NCI-H1694 (cell line): ENCODE data around the gene MINK1.
"Not testable (repeated sequence)": the region's sequence is repeated elsewhere in the genome, so short reads cannot be mapped to it uniquely, and the experiment has no call there.

Experiments
- DNase-seq: peaks from one replicate; lab custom pipeline; 2025; lab: John Stamatoyannopoulos, UW

MINK1 gene

GRCh38 chr17:4846635-4847390 lies 13.7 kb downstream of the MINK1 start:
- DNase-seq, result no peak

GRCh38 chr17:4849011-4849536 lies 15.9 kb downstream of the MINK1 start:
- DNase-seq, result no peak

- DNase-seq, result no peak
These were observed 17.1 kb downstream of the MINK1 start for GRCh38 chr17:4850246-4850645.

GRCh38 chr17:4851084-4851483 lies 17.9 kb downstream of the MINK1 start:
- no peak for DNase-seq

- DNase-seq, result peak; percentile 72
These were observed 19.5 kb downstream of the MINK1 start for GRCh38 chr17:4852567-4853207.

- no peak for DNase-seq
These were observed 20.1 kb downstream of the MINK1 start for GRCh38 chr17:4853208-4853671.

GRCh38 chr17:4854111-4854681 lies 21.1 kb downstream of the MINK1 start:
- peak; percentile 87 for DNase-seq

GRCh38 chr17:4856271-4856936 lies 23.3 kb downstream of the MINK1 start:
- no peak for DNase-seq

- DNase-seq, result no peak
These were observed 23.8 kb downstream of the MINK1 start for GRCh38 chr17:4856937-4857314.

- not testable (repeated sequence) for DNase-seq
These were observed 24.2 kb downstream of the MINK1 start for GRCh38 chr17:4857347-4857746.

GRCh38 chr17:4858068-4858881 lies 25.1 kb downstream of the MINK1 start:
- DNase-seq, result no peak

GRCh38 chr17:4858882-4859260 lies 25.7 kb downstream of the MINK1 start:
- no peak for DNase-seq

- DNase-seq, result no peak
These were observed 26.9 kb downstream of the MINK1 start for GRCh38 chr17:4859816-4860625.

- no peak for DNase-seq
These were observed 27.5 kb downstream of the MINK1 start for GRCh38 chr17:4860651-4861050.

GRCh38 chr17:4861052-4861451 lies 27.9 kb downstream of the MINK1 start:
- no peak for DNase-seq

GRCh38 chr17:4862720-4863119 lies 29.6 kb downstream of the MINK1 start:
- no peak for DNase-seq

- DNase-seq, result no peak
These were observed 30.2 kb downstream of the MINK1 start for GRCh38 chr17:4863321-4863720.

- DNase-seq, result not testable (repeated sequence)
These were observed 34.4 kb downstream of the MINK1 start for GRCh38 chr17:4867535-4867934.

GRCh38 chr17:4869058-4869998 lies 36.2 kb downstream of the MINK1 start:
- not testable (repeated sequence) for DNase-seq

- DNase-seq, result no peak
These were observed 37.7 kb downstream of the MINK1 start for GRCh38 chr17:4870855-4871254.
